Measurements from ENCODE around the gene AUTS2. TPM values are rescaled to one million over a fixed set of nuclear protein-coding genes. Genes with fewer than 3 reads are reported as not detected.
A peak's percentile ranks its signal among the peaks of the same experiment; 100 is the strongest.

The AUTS2 gene
- polyA plus RNA-seq, 6 donors from 2014 or later = 8.8 to 28.0 (median 20.9) TPM

DNA sequence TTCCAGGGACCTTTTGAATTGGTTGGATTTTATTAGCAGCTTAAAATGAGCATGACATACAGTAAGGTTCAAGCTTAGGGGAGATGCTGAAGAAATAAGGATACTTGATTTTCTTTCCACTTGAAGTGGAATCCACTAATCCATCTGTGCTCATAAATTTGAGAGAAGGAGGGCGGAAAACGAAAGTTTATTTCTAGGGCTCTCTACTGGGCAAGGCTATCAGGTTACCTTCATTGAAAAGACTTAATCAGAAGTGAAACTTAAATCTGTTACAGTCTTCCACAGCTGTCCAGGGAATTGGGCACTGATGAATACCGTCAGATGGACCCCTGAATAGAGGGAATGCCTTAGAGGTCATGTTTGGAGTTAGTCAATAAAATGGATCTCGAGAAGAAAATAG is 21.8 kb downstream of the AUTS2 start:
- Mint-ChIP-seq H3K9me3 (no peaks in the 10 kb centered on the region), H3K4me3 (no peak overlapping the region), H3K36me3 (no peaks in the 10 kb centered on the region), H3K27ac (peak overlapping the region in 1 of 6 donors; percentile 73), H3K27me3 (peaks cover 0 to 5% (median 0%) of the 10 kb centered on the region in 3 donors), H3K4me1 (peaks cover 0 to 16% (median 10%) of the 10 kb centered on the region in 3 donors)
- no peak for DNase-seq
- ATAC-seq (ENCODE audit: low read depth in 2 of 2) = no peak

DNA sequence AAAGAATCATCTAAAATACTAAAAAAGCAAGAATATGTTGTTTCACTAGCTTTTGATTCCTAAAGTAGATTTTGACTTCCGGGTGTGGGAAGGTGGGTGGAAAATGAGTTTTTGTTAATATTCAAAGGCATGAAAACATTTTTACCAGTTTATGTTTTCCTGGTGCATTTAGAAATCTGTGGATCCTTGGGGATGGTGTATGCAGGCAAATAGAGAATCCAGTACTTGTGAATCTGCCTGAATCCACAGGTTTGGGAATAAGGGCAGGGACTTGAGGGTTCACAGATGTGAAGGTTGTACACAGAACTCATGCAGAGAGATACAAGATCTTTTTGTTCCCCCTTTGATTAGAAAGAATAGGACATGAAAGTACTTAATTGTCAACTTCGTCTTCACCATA is 22.4 kb downstream of the AUTS2 start:
- H3K27me3 Mint-ChIP-seq = peaks cover 0 to 5% (median 0%) of the 10 kb centered on the region in 3 donors
- no peak for ATAC-seq (ENCODE audit: low read depth in 2 of 2)
- H3K4me3 Mint-ChIP-seq = no peak overlapping the region
- no peak for DNase-seq
- peak overlapping the region in 1 of 6 donors; percentile 47 for H3K27ac Mint-ChIP-seq
- H3K36me3 Mint-ChIP-seq = no peaks in the 10 kb centered on the region
- H3K4me1 Mint-ChIP-seq = peaks cover 0 to 16% (median 13%) of the 10 kb centered on the region in 3 donors
- H3K9me3 Mint-ChIP-seq = no peaks in the 10 kb centered on the region

DNA sequence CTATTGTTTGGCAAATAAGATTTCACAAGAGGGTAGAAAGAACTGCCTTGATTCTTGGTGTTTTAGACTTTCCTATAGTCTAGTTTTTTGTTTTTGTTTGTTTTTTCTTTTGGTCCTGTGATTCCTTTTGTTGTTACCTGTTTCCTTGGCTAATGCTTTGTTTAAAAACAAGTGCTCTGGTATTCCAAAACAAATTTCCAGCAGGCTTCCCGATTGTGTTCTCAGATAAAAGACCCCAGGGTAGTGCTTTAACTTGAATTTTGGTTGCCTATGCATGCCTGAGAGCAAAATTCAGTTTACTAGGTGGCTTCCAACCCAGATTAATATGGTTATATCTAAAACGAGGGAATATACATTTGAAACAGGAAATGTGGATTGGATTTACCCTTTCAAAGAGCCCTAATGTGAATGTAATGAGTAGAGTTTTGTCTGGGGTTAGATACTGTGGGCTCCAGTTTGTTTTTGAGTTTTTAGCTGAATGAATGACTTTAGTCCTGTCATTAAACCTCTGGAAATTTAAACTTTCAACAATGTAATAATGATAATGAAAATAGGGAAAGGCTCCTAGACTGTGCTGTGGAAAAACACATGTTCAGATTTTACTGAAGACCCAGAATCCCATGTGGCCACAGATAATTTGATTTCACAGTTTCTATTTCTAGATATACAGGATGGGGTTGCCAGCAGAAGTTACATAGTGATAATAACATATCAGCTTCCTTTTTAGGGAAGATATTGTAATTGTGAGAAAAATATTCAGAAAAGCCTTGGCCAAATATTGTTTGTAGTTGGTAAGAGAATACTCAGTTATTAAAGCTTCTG is 23.9 kb downstream of the AUTS2 start:
- peaks cover 0 to 16% (median 13%) of the 10 kb centered on the region in 3 donors for H3K4me1 Mint-ChIP-seq
- DNase-seq = no peak
- peaks cover 0 to 2% (median 0%) of the 10 kb centered on the region in 3 donors for H3K27me3 Mint-ChIP-seq
- ATAC-seq (ENCODE audit: low read depth in 2 of 2) = no peak
- no peak overlapping the region for H3K27ac Mint-ChIP-seq
- no peak overlapping the region for H3K4me3 Mint-ChIP-seq
- no peaks in the 10 kb centered on the region for H3K9me3 Mint-ChIP-seq
- H3K36me3 Mint-ChIP-seq = no peaks in the 10 kb centered on the region

DNA sequence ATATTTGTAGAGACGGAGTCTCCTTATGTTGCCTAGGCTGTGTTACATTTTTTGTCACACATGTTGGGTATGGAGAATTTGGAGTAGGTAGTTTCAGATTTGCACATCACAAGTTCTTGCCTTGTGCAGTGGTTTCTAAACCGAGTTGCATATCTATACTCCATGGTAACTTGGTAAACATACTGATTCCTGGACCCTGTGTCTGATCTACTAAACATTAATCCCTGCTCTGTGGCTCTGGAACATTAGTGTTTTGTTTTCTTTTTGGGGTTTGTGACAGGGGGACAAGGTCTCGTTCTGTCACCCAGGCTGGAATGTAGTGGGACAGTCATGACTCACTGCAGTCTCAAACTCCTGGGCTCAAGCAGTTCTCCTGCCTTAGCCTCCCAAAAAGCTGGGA is 24.7 kb downstream of the AUTS2 start:
- Mint-ChIP-seq H3K36me3 (no peaks in the 10 kb centered on the region), H3K27me3 (no peaks in the 10 kb centered on the region), H3K27ac (no peak overlapping the region), H3K4me1 (peaks cover 0 to 21% (median 13%) of the 10 kb centered on the region in 3 donors), H3K9me3 (no peaks in the 10 kb centered on the region), H3K4me3 (no peak overlapping the region)
- DNase-seq = no peak
- ATAC-seq (ENCODE audit: low read depth in 2 of 2) = no peak

DNA sequence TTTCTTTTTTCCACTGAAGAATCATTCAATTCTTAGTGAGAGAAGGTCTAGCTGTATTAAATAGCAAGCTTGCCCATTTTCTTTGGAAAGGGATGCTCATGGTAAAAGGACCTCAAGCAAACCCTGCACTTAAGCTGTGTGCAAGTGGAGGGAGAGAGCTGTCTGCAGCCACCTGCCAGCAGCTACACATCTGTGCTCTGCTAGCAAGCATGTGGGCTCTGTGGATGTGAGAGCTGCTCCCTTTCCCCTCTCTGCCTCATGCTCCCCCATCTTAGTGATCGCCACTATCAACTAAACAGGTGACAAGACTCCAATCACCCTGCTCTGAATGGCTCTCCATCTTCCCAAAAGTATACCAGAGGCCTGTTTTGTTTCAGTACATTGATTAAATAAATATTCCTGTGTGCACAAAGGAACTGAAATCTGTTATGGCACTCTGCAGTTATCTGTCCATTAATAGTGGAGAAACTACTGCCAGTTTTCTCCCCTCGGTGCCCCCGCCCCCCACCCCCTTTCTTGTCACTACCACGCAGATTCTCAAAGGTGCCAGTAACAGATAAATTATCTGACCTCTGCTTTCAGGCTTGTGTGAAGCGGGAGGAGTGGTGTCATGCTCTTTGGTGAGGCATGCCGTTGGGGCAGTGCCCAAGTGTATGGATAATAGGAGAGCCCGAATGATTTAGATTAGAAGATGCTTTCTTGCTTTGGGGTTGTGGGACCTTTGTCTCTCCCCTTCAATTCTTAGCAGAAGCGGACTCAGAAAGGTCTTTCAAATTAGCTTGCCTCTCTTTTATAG is 26.4 kb downstream of the AUTS2 start:
- Mint-ChIP-seq H3K27me3 (no peaks in the 10 kb centered on the region), H3K4me3 (no peak overlapping the region), H3K4me1 (peaks cover 7 to 30% (median 13%) of the 10 kb centered on the region in 3 donors), H3K27ac (peak overlapping the region in 3 of 6 donors; percentile 12 to 66 (median 58)), H3K9me3 (no peaks in the 10 kb centered on the region), H3K36me3 (no peaks in the 10 kb centered on the region)
- ATAC-seq (ENCODE audit: low read depth in 2 of 2) = no peak
- no peak for DNase-seq

DNA sequence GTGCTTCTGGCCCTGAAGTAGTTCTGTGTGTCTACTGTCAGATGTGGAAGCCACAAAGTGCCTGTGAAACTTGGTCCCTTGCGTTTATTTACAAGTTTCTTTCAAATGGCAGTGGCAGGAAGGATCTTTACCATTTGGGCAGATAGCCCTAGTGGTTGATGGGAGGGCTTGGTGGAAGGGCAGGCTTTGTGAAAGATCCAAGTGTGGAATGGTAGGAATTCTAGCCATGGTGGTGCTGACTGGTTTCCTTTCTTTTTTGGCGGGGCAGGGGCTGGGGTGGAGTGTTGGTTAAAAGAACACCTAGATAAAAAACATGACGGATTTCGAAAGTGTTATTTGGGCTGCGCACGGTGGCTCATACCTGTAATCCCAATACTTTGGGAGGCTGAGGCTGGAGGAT is 27.0 kb downstream of the AUTS2 start:
- no peaks in the 10 kb centered on the region for H3K27me3 Mint-ChIP-seq
- ATAC-seq (ENCODE audit: low read depth in 2 of 2) (no peak), DNase-seq (no peak)
- no peak overlapping the region for H3K4me3 Mint-ChIP-seq
- H3K27ac Mint-ChIP-seq = no peak overlapping the region
- no peaks in the 10 kb centered on the region for H3K36me3 Mint-ChIP-seq
- no peaks in the 10 kb centered on the region for H3K9me3 Mint-ChIP-seq
- H3K4me1 Mint-ChIP-seq = peaks cover 8 to 29% (median 10%) of the 10 kb centered on the region in 3 donors

DNA sequence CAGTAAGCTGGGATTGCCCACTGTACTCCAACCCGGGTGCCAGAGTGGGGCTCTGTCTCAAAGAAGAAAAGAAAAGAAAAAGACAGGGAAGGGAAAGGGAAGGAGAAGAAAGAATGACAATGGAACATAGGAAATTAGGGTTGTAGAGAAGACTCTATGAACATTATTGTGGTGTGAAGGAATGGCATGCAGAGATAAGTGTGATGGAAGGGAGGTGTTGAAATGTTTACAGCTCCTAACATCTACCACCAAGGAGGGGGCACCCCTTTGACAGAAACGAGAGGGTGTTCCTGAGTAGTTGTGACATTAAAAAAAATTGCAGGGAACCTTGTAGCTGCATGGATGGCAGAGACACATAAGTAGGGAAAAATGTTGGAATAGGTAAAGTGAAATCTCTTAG is 27.5 kb downstream of the AUTS2 start:
- ATAC-seq (ENCODE audit: low read depth in 2 of 2) (no peak), DNase-seq (no peak)
- peak overlapping the region in 1 of 8 donors; percentile 72 for H3K4me3 Mint-ChIP-seq
- no peaks in the 10 kb centered on the region for H3K36me3 Mint-ChIP-seq
- H3K27ac Mint-ChIP-seq = peak overlapping the region in 2 of 6 donors; percentile 39
- H3K9me3 Mint-ChIP-seq = no peaks in the 10 kb centered on the region
- peaks cover 8 to 30% (median 9%) of the 10 kb centered on the region in 3 donors for H3K4me1 Mint-ChIP-seq
- no peaks in the 10 kb centered on the region for H3K27me3 Mint-ChIP-seq

DNA sequence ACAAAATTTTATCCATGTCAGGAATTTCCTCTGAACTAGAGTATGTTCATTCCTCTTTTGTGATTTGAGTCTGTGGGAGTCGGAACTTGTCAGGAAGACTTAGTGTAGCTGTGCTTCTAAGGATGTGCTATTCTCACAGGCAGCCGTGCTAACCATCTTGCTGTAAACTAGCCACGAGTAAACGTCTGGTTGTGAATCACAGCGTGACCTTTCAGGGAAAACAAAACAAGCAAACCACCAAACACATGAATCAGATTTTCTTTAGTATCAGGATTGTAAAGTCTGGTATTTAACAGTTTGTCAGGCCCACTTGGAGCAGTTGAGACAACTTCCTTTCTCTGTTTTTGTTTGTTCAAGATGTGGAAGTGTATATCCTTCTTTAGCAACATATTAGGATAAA is 32.0 kb downstream of the AUTS2 start:
- Mint-ChIP-seq H3K27me3 (no peaks in the 10 kb centered on the region), H3K9me3 (no peaks in the 10 kb centered on the region), H3K4me3 (no peak overlapping the region), H3K27ac (no peak overlapping the region), H3K36me3 (no peaks in the 10 kb centered on the region), H3K4me1 (peaks cover under 1 to 34% (median 10%) of the 10 kb centered on the region in 3 donors)
- DNase-seq (no peak), ATAC-seq (ENCODE audit: low read depth in 2 of 2) (no peak)

DNA sequence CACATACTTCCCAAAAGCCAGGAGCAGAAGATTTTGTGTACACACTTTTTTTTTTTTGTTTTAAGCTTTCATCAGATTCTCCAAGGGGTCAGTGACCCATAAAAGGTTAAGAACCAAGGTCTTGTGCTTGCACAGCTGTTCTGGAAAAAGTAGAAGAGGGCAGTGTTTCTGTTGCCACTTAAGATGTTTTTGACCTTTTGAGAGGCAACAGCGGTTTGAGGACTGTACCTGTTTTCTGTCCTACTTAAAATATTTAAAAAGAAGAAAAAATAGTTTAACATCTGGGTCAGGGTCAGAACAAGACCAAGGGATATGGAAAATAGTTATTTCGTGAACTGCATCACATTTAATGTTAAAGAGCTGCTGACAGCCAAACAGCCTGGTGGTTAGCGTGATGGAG is 32.9 kb downstream of the AUTS2 start:
- ATAC-seq (ENCODE audit: low read depth in 2 of 2) (no peak), DNase-seq (no peak)
- no peak overlapping the region for H3K4me3 Mint-ChIP-seq
- H3K36me3 Mint-ChIP-seq = no peaks in the 10 kb centered on the region
- H3K27me3 Mint-ChIP-seq = no peaks in the 10 kb centered on the region
- H3K27ac Mint-ChIP-seq = no peak overlapping the region
- H3K9me3 Mint-ChIP-seq = no peaks in the 10 kb centered on the region
- peaks cover 0 to 34% (median 10%) of the 10 kb centered on the region in 3 donors for H3K4me1 Mint-ChIP-seq

DNA sequence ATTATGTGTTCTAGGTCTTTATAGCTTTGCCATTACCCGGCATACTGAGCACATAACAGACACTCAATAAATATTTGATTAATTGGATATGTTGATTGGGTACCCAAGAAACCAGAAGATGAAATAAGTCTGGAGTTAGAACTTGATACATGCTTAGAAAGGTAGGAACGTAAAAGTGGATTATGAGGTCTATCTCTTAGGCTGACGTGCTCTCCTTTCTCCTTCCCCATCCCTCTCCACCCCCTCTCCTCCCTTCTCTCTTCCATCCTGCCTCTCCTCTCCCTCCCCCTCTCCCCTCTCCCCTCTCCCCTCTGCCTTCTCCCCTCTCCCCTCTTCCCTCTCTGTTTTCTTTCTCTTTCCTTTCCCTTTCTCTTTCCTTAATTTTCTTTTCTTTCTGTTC is 34.0 kb downstream of the AUTS2 start:
- Mint-ChIP-seq H3K27ac (no peak overlapping the region), H3K4me1 (peaks cover 0 to 34% (median 10%) of the 10 kb centered on the region in 3 donors), H3K36me3 (no peaks in the 10 kb centered on the region), H3K4me3 (no peak overlapping the region), H3K9me3 (no peaks in the 10 kb centered on the region), H3K27me3 (no peaks in the 10 kb centered on the region)
- no peak for DNase-seq
- no peak for ATAC-seq (ENCODE audit: low read depth in 2 of 2)

DNA sequence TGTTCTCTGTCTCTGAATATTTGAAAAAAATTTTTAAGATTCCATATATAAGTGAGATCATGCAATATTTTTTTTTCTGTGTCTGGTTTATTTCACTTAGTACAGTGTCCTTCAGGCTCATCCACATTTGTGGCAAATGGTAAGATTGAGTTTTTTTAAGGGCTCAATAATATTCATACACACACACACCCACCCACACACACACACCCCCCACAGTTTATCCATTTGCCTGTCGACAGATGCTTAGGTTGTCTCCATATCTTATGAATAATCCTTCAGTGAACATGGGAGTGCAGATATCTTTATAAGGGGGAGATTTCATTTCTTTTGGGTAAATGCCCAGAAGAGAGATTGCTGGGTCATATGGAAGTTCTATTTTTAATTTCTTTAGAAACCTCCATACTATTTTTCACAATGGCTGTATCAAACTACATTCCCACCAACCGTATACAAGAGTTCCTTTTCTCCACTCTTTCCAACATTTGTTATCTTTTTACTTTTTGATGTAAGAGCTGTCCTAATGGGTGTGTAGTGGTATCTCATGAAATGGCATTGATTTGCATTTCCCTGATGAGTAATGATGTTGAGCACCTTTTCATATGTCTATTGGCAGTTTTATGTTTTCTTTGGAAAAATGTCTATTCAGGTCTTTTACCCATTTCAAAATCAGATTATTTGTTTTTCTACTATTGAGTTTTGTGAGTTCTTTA is 35.0 kb downstream of the AUTS2 start:
- ATAC-seq (ENCODE audit: low read depth in 2 of 2) (no peak), DNase-seq (no peak)
- H3K27ac Mint-ChIP-seq = no peak overlapping the region
- no peak overlapping the region for H3K4me3 Mint-ChIP-seq
- H3K4me1 Mint-ChIP-seq = peaks cover 0 to 26% (median 10%) of the 10 kb centered on the region in 3 donors
- H3K27me3 Mint-ChIP-seq = no peaks in the 10 kb centered on the region
- no peaks in the 10 kb centered on the region for H3K9me3 Mint-ChIP-seq
- H3K36me3 Mint-ChIP-seq = no peaks in the 10 kb centered on the region

DNA sequence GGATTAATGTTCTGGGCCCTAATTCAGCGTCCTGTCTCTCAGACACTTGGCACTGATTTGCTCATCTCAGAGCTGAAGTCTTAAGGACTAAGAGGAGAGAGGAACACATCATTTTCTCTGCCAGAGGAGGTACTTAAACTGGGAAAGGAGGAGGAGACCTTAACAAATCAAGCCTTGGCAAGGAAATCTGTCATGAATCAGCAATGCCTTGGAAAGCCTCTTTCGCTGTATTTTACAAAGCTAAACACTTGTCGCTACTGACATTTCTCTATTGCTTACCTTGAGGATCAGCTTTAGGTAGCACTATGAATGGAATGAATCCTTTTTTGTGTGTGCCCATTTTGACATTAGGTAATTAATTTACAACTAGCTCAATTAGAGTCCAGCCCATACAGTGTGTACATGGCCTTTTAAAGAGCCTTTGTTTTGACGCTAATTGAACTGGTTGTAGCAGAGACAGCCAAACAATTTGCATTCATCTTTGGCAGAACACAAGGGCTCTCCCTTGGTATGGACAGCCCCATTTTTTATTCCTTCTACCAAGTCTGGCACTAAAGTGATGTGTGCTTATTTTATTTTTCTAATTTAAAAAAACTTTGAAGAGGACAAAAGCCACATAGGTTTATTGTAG is 37.4 kb downstream of the AUTS2 start:
- H3K9me3 Mint-ChIP-seq = no peaks in the 10 kb centered on the region
- peak overlapping the region in 1 of 6 donors; percentile 30 for H3K27ac Mint-ChIP-seq
- DNase-seq (no peak), ATAC-seq (ENCODE audit: low read depth in 2 of 2) (no peak)
- peaks cover 0 to 7% (median 2%) of the 10 kb centered on the region in 3 donors for H3K4me1 Mint-ChIP-seq
- no peaks in the 10 kb centered on the region for H3K36me3 Mint-ChIP-seq
- H3K27me3 Mint-ChIP-seq = no peaks in the 10 kb centered on the region
- H3K4me3 Mint-ChIP-seq = no peak overlapping the region

DNA sequence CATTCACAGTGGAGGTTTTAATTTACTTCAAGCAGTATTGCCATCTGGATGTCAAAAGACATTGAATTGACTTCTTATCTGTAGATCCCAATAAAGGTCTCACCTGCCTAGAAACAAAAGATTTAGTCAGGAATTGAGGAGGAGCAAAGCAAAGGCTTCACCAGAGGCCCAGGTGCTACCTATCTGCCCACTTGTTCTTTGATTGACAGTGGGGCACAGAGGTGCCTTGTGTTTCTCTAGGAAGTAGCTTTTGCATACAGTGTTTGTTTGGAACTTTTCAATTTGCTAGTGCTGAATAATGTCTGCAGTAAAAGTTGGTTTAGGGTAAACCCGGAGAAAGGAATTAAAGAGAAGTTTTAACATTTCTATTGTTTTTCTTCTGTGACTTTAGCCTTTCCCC is 40.4 kb downstream of the AUTS2 start:
- Mint-ChIP-seq H3K4me3 (no peak overlapping the region), H3K27me3 (no peaks in the 10 kb centered on the region), H3K27ac (peak overlapping the region in 1 of 6 donors; percentile 69), H3K4me1 (peaks cover 0 to 6% (median 0%) of the 10 kb centered on the region in 3 donors), H3K9me3 (no peaks in the 10 kb centered on the region), H3K36me3 (no peaks in the 10 kb centered on the region)
- no peak for ATAC-seq (ENCODE audit: low read depth in 2 of 2)
- DNase-seq = no peak

Data from naive B cell (primary cell).